Right lobe of liver (tissue), 6 donors: ENCODE measurements around the gene KMT2E. TPM values are rescaled to one million over a fixed set of nuclear protein-coding genes. Genes with fewer than 3 reads are reported as not detected.

Experiments used
- ATAC-seq, 4 donors: fragments of 200-7000 bp; cut with Tn5 transposase; one replicate each; pipeline ENCODE4 v1.9.1; 2020; ENCODE audit warnings: mild to moderate bottlenecking in 4 of 4, moderate library complexity in 4 of 4
- DNase-seq, 3 donors: peaks; one replicate each; pipeline ENCODE4 v3.0.0-alpha.2; 2020
- H3K27ac ChIP-seq, 3 donors: fragments of 200-600 bp; one replicate each; pipeline ENCODE4 v1.8.0; 2022
- H3K27me3 ChIP-seq, 2 donors: fragments of 200-600 bp; one replicate each; pipeline ENCODE4 v1.8.0; 2022
- H3K36me3 ChIP-seq, 4 donors: fragments of 200-600 bp; sonication (generic) in 1 of 4; one replicate each; pipeline versions ENCODE4 v1.5.1 to v1.8.0; 2017 to 2022; ENCODE audit warnings: control low read depth in 1 of 4
- H3K4me1 ChIP-seq, 4 donors: fragments of 200-600 bp; sonication (generic) in 1 of 4; one replicate each; pipeline versions ENCODE4 v1.5.1 to v1.8.0; 2017 to 2022; ENCODE audit warnings: control low read depth in 1 of 4
- H3K4me3 ChIP-seq, 3 donors: fragments of 200-600 bp; one replicate each; pipeline ENCODE4 v1.8.0; 2022
- H3K9me3 ChIP-seq, 4 donors: fragments of 200-600 bp; sonication (generic) in 1 of 4; one replicate each; pipeline versions ENCODE4 v1.5.1 to v1.8.0; 2017 to 2022; ENCODE audit warnings: control low read depth in 1 of 4
- POLR2A ChIP-seq: fragments of 450-650 bp; IDR thresholded peaks from one replicate; pipeline ENCODE4 v1.6.1; 2017; ENCODE audit warnings: antibody characterized with exemption, mild to moderate bottlenecking
- WGBS: methylation state at CpG from one replicate; pipeline ENCODE4 v1.1.6; 2018; ENCODE audit warnings: low coverage, low lambda C conversion rate; ENCODE audit not compliant: insufficient coverage; ENCODE audit errors: missing lambda C conversion rate; 5-methylcytosine and 5-hydroxymethylcytosine counted together
- intact Hi-C, 2 donors: fragments of 100-400 bp; cut with DNase I; formaldehyde crosslinking; loops; one replicate each; pipeline versions ENCODE4 v1.11.2 to v1.14.1; 2022
- total RNA-seq, 6 experiments: library from RNA; depleted of rRNA in 2 of 6; stranded (reverse); fragments of >200 nt in 2 of 6; fragmentation: NEBNext Ultra II Directional in 3 of 6; extraction: Animal tissue kit (Norgen Biotek cat#: 25700) in 3 of 6; gene quantifications; one replicate each; pipeline versions ENCODE4 v1.1.0 to v1.2.4, GENCODE V29; 2016 to 2023
- TF ChIP-seq, protein P1 (sequence below), 4 donors: fragments of 200-600 bp in 3 of 4; fragments of 450-650 bp in 1 of 4; IDR thresholded peaks; one replicate each; pipeline versions ENCODE4 v1.5.1 to v1.8.0; 2016 to 2022; ENCODE audit warnings: antibody characterized with exemption in 4 of 4, mild to moderate bottlenecking in 2 of 4
- donor health status: DM: no; HTN: yes; CAD: no.
- donor health status: DM: no; HTN: no; CAD: no.
- donor health status: DM: no; HTN: no; CAD: no.
- donor health status: DM: no; HTN: yes; CAD: no.
- donor health status: DM: no; HTN: yes; CAD: no.

KMT2E gene
- total RNA-seq, 6 experiments from 2014 or later: 21.6 to 31.6 (median 25.3) TPM

DNA sequence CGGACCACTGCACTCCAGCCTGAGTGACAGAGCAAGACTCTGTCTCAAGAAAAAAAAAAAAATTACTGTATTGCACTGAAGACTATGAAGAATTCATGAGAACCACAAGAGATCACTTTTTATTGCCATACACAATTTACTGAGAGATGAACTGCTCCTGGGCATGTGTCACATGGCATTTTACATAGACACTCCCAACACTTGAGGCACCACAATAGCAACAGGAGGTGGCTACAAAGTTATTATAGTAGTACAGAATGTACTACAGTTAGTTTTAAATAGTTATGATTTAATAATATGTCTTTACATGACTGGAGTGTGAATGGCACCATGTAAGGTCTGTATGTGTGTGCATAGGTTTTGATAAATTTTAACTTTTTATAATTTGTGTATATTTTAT is 70.6 kb downstream of the KMT2E start:
- no peaks in the 10 kb centered on the region for H3K27me3 ChIP-seq
- H3K36me3 ChIP-seq: peaks cover 0 to 56% (median 17%) of the 10 kb centered on the region in 4 donors
- H3K4me3 ChIP-seq: no peak overlapping the region
- 91% methylated on average over 1 of the region's 1 CpG for WGBS
- intact Hi-C loops: no loop called here
- ATAC-seq (no peak), DNase-seq (no peak)
- H3K27ac ChIP-seq: no peak overlapping the region
- H3K9me3 ChIP-seq: no peaks in the 10 kb centered on the region
- H3K4me1 ChIP-seq: no peaks in the 10 kb centered on the region
- TF ChIP-seq POLR2A: no peak
- TF ChIP-seq, protein P1, sequence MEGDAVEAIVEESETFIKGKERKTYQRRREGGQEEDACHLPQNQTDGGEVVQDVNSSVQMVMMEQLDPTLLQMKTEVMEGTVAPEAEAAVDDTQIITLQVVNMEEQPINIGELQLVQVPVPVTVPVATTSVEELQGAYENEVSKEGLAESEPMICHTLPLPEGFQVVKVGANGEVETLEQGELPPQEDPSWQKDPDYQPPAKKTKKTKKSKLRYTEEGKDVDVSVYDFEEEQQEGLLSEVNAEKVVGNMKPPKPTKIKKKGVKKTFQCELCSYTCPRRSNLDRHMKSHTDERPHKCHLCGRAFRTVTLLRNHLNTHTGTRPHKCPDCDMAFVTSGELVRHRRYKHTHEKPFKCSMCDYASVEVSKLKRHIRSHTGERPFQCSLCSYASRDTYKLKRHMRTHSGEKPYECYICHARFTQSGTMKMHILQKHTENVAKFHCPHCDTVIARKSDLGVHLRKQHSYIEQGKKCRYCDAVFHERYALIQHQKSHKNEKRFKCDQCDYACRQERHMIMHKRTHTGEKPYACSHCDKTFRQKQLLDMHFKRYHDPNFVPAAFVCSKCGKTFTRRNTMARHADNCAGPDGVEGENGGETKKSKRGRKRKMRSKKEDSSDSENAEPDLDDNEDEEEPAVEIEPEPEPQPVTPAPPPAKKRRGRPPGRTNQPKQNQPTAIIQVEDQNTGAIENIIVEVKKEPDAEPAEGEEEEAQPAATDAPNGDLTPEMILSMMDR (IDR thresholded peaks at IDR 0.05): no peak

DNA sequence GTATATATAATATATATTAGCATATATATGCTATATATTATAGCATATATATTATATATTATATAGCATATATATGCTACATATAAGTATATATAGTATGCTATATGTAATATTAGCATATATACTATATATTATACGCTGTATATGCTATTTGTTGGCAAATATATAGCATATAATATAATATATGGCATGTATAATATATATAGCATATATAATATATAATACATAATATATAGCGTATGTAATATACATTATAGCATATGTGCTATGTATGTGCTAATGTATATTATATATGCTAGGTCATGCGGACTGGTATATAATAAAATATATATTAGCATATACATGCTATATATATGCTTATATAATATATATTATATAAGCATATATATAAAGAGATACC is 72.8 kb downstream of the KMT2E start:
- 98% methylated on average over 3 of the region's 3 CpGs for WGBS
- ATAC-seq: no peak
- H3K36me3 ChIP-seq: peaks cover 0 to 54% (median 11%) of the 10 kb centered on the region in 4 donors

DNA sequence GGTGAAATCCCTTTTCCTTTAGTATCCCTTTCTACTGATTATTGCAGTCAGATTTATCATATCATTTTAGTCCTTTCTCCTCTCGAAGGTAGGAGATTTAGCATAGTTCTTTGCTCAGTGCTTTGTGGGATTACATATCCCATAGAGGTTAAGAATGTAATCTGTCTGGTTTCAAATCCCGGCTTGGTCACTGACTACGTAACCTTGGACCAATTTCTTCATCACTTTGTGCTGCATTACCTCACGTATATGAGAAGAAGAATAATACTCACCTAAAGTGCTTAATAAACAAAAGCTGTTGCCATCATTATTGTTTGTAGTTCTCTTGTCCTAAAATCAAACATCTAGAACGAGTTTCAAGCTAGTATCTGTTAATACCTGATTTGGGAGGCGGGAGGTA is 74.0 kb downstream of the KMT2E start:
- DNase-seq (no peak), ATAC-seq (no peak)
- Histone ChIP-seq H3K4me3 (no peak overlapping the region), H3K27ac (no peak overlapping the region), H3K4me1 (no peaks in the 10 kb centered on the region), H3K36me3 (peaks cover 0 to 51% (median 8%) of the 10 kb centered on the region in 4 donors), H3K27me3 (no peaks in the 10 kb centered on the region), H3K9me3 (no peaks in the 10 kb centered on the region)
- intact Hi-C loops: no loop called here
- WGBS: 83% methylated on average over 6 of the region's 6 CpGs
- TF ChIP-seq POLR2A: no peak
- TF ChIP-seq, protein P1 (IDR thresholded peaks at IDR 0.05): no peak

More for the DNA sequence above, 72.8 kb downstream of the KMT2E start:
- Histone ChIP-seq H3K27ac (no peak overlapping the region), H3K27me3 (no peaks in the 10 kb centered on the region), H3K4me1 (no peaks in the 10 kb centered on the region), H3K4me3 (no peak overlapping the region), H3K9me3 (no peaks in the 10 kb centered on the region)
- TF ChIP-seq, protein P1 (IDR thresholded peaks at IDR 0.05): no peak
- TF ChIP-seq POLR2A: no peak
- DNase-seq: no peak
- intact Hi-C loops: no loop called here

DNA sequence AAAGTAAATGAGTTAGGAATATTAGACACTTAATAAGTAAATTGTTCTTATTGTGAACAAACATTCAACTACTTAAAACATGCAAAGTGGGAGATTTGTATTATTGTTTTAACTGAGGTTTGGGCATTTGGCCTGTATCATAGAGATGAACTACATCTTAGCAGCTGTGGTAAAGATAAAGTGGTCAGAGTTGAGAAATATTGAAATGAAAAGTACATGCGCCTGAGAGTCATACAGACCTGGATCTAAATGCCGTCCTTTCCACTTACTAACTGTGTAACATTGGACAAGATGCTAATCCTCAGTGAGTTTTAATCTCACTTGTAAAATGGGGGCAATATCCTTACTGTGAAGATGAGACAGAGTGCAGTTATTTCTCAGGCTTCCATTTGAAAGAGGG is 74.5 kb downstream of the KMT2E start:
- peaks cover 0 to 52% (median 7%) of the 10 kb centered on the region in 4 donors for H3K36me3 ChIP-seq
- ATAC-seq: no peak

More for the DNA sequence above, 74.5 kb downstream of the KMT2E start:
- whole genome bisulfite sequencing: 86% methylated on average over 2 of the region's 2 CpGs
- intact Hi-C loops: no loop called here
- no peak overlapping the region for H3K4me3 ChIP-seq
- no peaks in the 10 kb centered on the region for H3K4me1 ChIP-seq
- TF ChIP-seq, protein P1 (IDR thresholded peaks at IDR 0.05): no peak
- TF ChIP-seq POLR2A: no peak
- no peak overlapping the region for H3K27ac ChIP-seq
- no peak for DNase-seq
- H3K9me3 ChIP-seq: no peaks in the 10 kb centered on the region
- H3K27me3 ChIP-seq: no peaks in the 10 kb centered on the region
